DOHH2 (cell line): Measurements from ENCODE around the gene MARCHF3.

Source experiments
- H3F3A ChIP-seq: fragments of 200-600 bp; sonication (generic), shearing (Covaris generic); 2 replicates; pipeline ENCODE4 v1.6.0; 2016; ENCODE audit warnings: antibody characterized with exemption, mild to moderate bottlenecking; ENCODE audit not compliant: control insufficient read depth, insufficient read depth
- H3K27ac ChIP-seq: fragments of 200-600 bp; sonication (generic); 2 replicates; pipeline ENCODE4 v1.5.1; 2014; ENCODE audit warnings: low read depth, mild to moderate bottlenecking, low read length, moderate library complexity
- H3K27me3 ChIP-seq: fragments of 200-600 bp; sonication (generic); 2 replicates; pipeline ENCODE4 v1.6.1; 2014; ENCODE audit warnings: mild to moderate bottlenecking, low read length, mixed read lengths; ENCODE audit not compliant: control insufficient read depth
- H3K36me3 ChIP-seq: fragments of 200-600 bp; sonication (generic); 2 replicates; pipeline ENCODE4 v1.6.1; 2014; ENCODE audit warnings: mild to moderate bottlenecking, low read length, moderate library complexity, mixed read lengths; ENCODE audit not compliant: control insufficient read depth
- H3K4me1 ChIP-seq: fragments of 200-600 bp; sonication (generic); 2 replicates; pipeline ENCODE4 v1.6.1; 2014; ENCODE audit warnings: mild to moderate bottlenecking, low read length, mixed read lengths; ENCODE audit not compliant: control insufficient read depth
- H3K4me2 ChIP-seq: fragments of 200-600 bp; sonication (generic); 2 replicates; pipeline ENCODE4 v1.6.0; 2014; ENCODE audit warnings: mild to moderate bottlenecking, low read length, moderate library complexity
- H3K4me3 ChIP-seq: fragments of 200-600 bp; sonication (generic); 2 replicates; pipeline ENCODE4 v1.5.1; 2014; ENCODE audit warnings: mild to moderate bottlenecking, low read length, mixed read lengths
- H3K79me2 ChIP-seq: fragments of 200-600 bp; sonication (generic); 2 replicates; pipeline ENCODE4 v1.6.1; 2014; ENCODE audit warnings: mild to moderate bottlenecking, low read length, mixed read lengths; ENCODE audit not compliant: control insufficient read depth
- H3K9me2 ChIP-seq: fragments of 200-600 bp; sonication (generic); replicated peaks from 2 replicates; pipeline ENCODE4 v1.6.1; 2014; ENCODE audit warnings: mild to moderate bottlenecking, low read length, mixed read lengths; ENCODE audit not compliant: control insufficient read depth
- H3K9me3 ChIP-seq: fragments of 200-600 bp; sonication (generic); 2 replicates; pipeline ENCODE4 v1.6.1; 2014; ENCODE audit warnings: antibody characterized with exemption, low read length, mixed read lengths; ENCODE audit not compliant: control insufficient read depth, insufficient read depth
- H4K20me1 ChIP-seq: fragments of 200-600 bp; sonication (generic); 2 replicates; pipeline ENCODE4 v1.6.0; 2014; ENCODE audit warnings: low read depth, mild to moderate bottlenecking, antibody characterized with exemption, low read length, moderate library complexity; ENCODE audit not compliant: control insufficient read depth, insufficient read depth
- CTCF ChIP-seq: fragments of 200-600 bp; sonication (generic); IDR thresholded peaks from one replicate; pipeline ENCODE4 v1.5.1; 2014; ENCODE audit warnings: antibody characterized with exemption, mild to moderate bottlenecking, low read depth, low read length; ENCODE audit not compliant: poor library complexity, severe bottlenecking
- EZH2phosphoT487 ChIP-seq: fragments of 200-600 bp; sonication (generic); IDR thresholded peaks from 2 replicates; pipeline ENCODE4 v1.6.1; 2017; ENCODE audit warnings: borderline replicate concordance, mild to moderate bottlenecking, antibody characterized with exemption, low read length, moderate library complexity, mixed read lengths

Gene MARCHF3

GRCh38 chr5:126871441-126871840 lies 158.9 kb downstream of the MARCHF3 start:
- H3K27ac ChIP-seq: no peak overlapping the region
- no peaks in the 10 kb centered on the region for H3K9me2 ChIP-seq
- H4K20me1 ChIP-seq: no peaks in the 10 kb centered on the region; the same call in 1 of the 2 replicates
- H3K4me2 ChIP-seq: no peak overlapping the region
- no peaks in the 10 kb centered on the region for H3K79me2 ChIP-seq
- TF ChIP-seq EZH2phosphoT487 (no peak), CTCF (no peak)
- no peaks in the 10 kb centered on the region for H3K27me3 ChIP-seq
- no peak overlapping the region for H3K4me3 ChIP-seq
- no peaks in the 10 kb centered on the region for H3K9me3 ChIP-seq
- no peaks in the 10 kb centered on the region for H3K36me3 ChIP-seq
- peaks cover 19% of the 10 kb centered on the region for H3K4me1 ChIP-seq
- H3F3A ChIP-seq: 0 out of 2 replicates have a peak, but pooled peaks cover 2% of the 10 kb centered on the region

- Histone ChIP-seq H3K27me3 (no peaks in the 10 kb centered on the region), H3K9me3 (no peaks in the 10 kb centered on the region), H3K4me3 (peak overlapping the region; percentile 64), H3K4me2 (peak overlapping the region; percentile 70), H4K20me1 (no peaks in the 10 kb centered on the region; the same call in 1 of the 2 replicates), H3K79me2 (no peaks in the 10 kb centered on the region), H3K9me2 (no peaks in the 10 kb centered on the region), H3K36me3 (no peaks in the 10 kb centered on the region), H3K27ac (peak overlapping the region; percentile 33), H3K4me1 (peaks cover 19% of the 10 kb centered on the region), H3F3A (0 out of 2 replicates have a peak, but pooled peaks cover 2% of the 10 kb centered on the region)
- TF ChIP-seq CTCF (no peak), EZH2phosphoT487 (no peak)
These were observed 161.3 kb downstream of the MARCHF3 start for GRCh38 chr5:126869005-126869451.

GRCh38 chr5:126868338-126869004 lies 161.9 kb downstream of the MARCHF3 start:
- no peaks in the 10 kb centered on the region for H3K79me2 ChIP-seq
- H3K4me2 ChIP-seq: peak overlapping the region; percentile 70
- 0 out of 2 replicates have a peak, but pooled peaks cover 2% of the 10 kb centered on the region for H3F3A ChIP-seq
- no peaks in the 10 kb centered on the region; the same call in 1 of the 2 replicates for H4K20me1 ChIP-seq
- H3K27me3 ChIP-seq: no peaks in the 10 kb centered on the region
- H3K4me1 ChIP-seq: peaks cover 19% of the 10 kb centered on the region
- H3K4me3 ChIP-seq: peak overlapping the region; percentile 64
- no peaks in the 10 kb centered on the region for H3K9me3 ChIP-seq
- H3K36me3 ChIP-seq: no peaks in the 10 kb centered on the region
- TF ChIP-seq CTCF: no peak
- no peak for TF ChIP-seq EZH2phosphoT487
- no peaks in the 10 kb centered on the region for H3K9me2 ChIP-seq
- H3K27ac ChIP-seq: peak overlapping the region; percentile 33
